ENCODE data around the gene MTMR10.

DNA sequence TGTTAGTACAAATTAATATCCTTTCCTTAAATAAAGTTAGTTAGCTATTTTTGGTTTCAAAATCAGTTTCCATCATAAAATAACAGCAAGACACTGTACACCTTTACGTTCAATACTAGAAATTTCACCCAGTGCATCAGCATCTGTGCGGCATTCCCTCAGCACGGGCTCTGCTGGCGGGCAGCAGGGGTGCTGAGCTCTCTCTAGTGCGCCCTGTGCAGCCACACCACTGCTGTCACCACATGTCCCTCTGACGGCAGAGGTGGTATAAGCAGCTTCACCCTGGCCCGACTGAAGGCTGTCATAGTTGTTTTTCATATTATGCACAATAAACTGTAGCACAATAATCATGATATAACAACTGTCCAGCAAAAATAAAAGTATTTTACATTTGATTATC, 52.3 kb downstream of the MTMR10 start:
- no peak for TF ChIP-seq EZH2 (IDR thresholded peaks at IDR 0.05; ENCODE audit: insufficient read depth, poor library complexity, severe bottlenecking)
- TF ChIP-seq EZH2phosphoT487 (IDR thresholded peaks at IDR 0.05; ENCODE audit: insufficient read depth, low read depth) = no peak
